H1 (cell line): ENCODE data around the gene FERMT2. TPM values are rescaled to one million over a fixed set of nuclear protein-coding genes. Genes with fewer than 3 reads are reported as not detected.

ENCODE experiments used
- CTCF ChIA-PET: fragments of 300-600 bp; sonication (Branson Sonifier 250); formaldehyde crosslinking; loops from one replicate; lab custom pipeline; 2021; ENCODE audit not compliant: partially characterized antibody; lab: Charles Lee
- POLR2A ChIA-PET: fragments of 300-600 bp; sonication (Branson Sonifier 250); formaldehyde crosslinking; loops from one replicate; lab custom pipeline; 2021; ENCODE audit warnings: inconsistent platforms; ENCODE audit not compliant: partially characterized antibody; lab: Charles Lee
- DNase-seq, 2 experiments: peaks; one replicate each; pipeline versions ENCODE4 v3.0.0 to v3.0.0-alpha.2; 2010 to 2022; ENCODE audit warnings: low spot score in 2 of 2, low read depth in 1 of 2, mixed read lengths in 1 of 2
- FAIRE-seq: peaks from 2 replicates; lab custom pipeline; 2011; peaks lifted over from hg19 to GRCh38; lab: Jason Lieb, UNC
- H2AFZ ChIP-seq: 2 replicates; pipeline ENCODE4 v1.8.1; 2012; ENCODE audit warnings: low read length, inconsistent platforms
- H2AK5ac ChIP-seq: 2 replicates; pipeline ENCODE4 v1.6.1; 2013; ENCODE audit warnings: low read depth, low read length
- H2BK120ac ChIP-seq: replicated peaks from 2 replicates; pipeline ENCODE3; 2013; ENCODE audit warnings: low read depth, low read length, inconsistent platforms
- H2BK12ac ChIP-seq: 2 replicates; pipeline ENCODE4 v1.6.1; 2013; ENCODE audit warnings: low read depth, low read length
- H2BK15ac ChIP-seq: 2 replicates; pipeline ENCODE4 v1.6.1; 2013; ENCODE audit warnings: low read length
- H2BK20ac ChIP-seq: 2 replicates; pipeline ENCODE4 v1.6.1; 2013; ENCODE audit warnings: low read length
- H2BK5ac ChIP-seq: 2 replicates; pipeline ENCODE4 v1.6.1; 2013; ENCODE audit warnings: low read depth, low read length
- H3K14ac ChIP-seq: 2 replicates; pipeline ENCODE4 v1.6.1; 2013; ENCODE audit warnings: inconsistent platforms; ENCODE audit not compliant: insufficient read length
- H3K18ac ChIP-seq: 2 replicates; pipeline ENCODE4 v1.6.1; 2013; ENCODE audit warnings: low read length; ENCODE audit errors: extremely low read depth
- H3K23ac ChIP-seq: 2 replicates; pipeline ENCODE4 v1.6.1; 2013; ENCODE audit warnings: inconsistent platforms; ENCODE audit not compliant: insufficient read length
- H3K23me2 ChIP-seq: 2 replicates; pipeline ENCODE4 v1.6.1; 2013; ENCODE audit warnings: low read depth, low read length
- H3K27ac ChIP-seq: 2 replicates; pipeline ENCODE4 v1.6.1; 2011; ENCODE audit warnings: low read depth, low read length, inconsistent platforms
- H3K27me3 ChIP-seq, 4 experiments: replicated peaks in 1 of 4; 1 replicate in 1 of 4; 2 replicates in 3 of 4; pipeline versions ENCODE4 v1.6.1 to v1.8.1; 2011 to 2013; ENCODE audit warnings: low read length in 3 of 4, mild to moderate bottlenecking in 3 of 4, inconsistent platforms in 2 of 4, mixed read lengths in 2 of 4, moderate library complexity in 1 of 4; ENCODE audit not compliant: control insufficient read depth in 3 of 4, insufficient read depth in 3 of 4; ENCODE audit errors: extremely low read depth in 1 of 4
- H3K36me3 ChIP-seq, 4 experiments: 2 replicates each; pipeline versions ENCODE4 v1.6.1 to v1.8.1; 2011 to 2013; ENCODE audit warnings: mild to moderate bottlenecking in 4 of 4, low read length in 3 of 4, moderate library complexity in 2 of 4, control low read depth in 1 of 4, inconsistent platforms in 1 of 4; ENCODE audit not compliant: insufficient read depth in 4 of 4, control insufficient read depth in 2 of 4
- H3K4ac ChIP-seq: replicated peaks from 2 replicates; pipeline ENCODE3; 2013; ENCODE audit warnings: low read length, low read depth, mixed read lengths, inconsistent platforms; ENCODE audit not compliant: insufficient read length
- H3K4me1 ChIP-seq, 4 experiments: replicated peaks in 1 of 4; 1 replicate in 1 of 4; 2 replicates in 3 of 4; pipeline versions ENCODE4 v1.6.1 to v1.8.1; 2011 to 2013; ENCODE audit warnings: low read length in 3 of 4, inconsistent platforms in 2 of 4, mixed read lengths in 1 of 4; ENCODE audit not compliant: insufficient read depth in 4 of 4, control insufficient read depth in 3 of 4
- H3K4me2 ChIP-seq, 2 experiments: 2 replicates each; pipeline versions ENCODE4 v1.6.1 to v1.8.1; 2011 to 2013; ENCODE audit warnings: low read depth in 2 of 2, low read length in 2 of 2, control low read depth in 1 of 2, inconsistent platforms in 1 of 2, mild to moderate bottlenecking in 1 of 2; ENCODE audit not compliant: insufficient read depth in 1 of 2
- H3K4me3 ChIP-seq, 4 experiments: fragments of 200-600, 300-600 bp in 1 of 4; sonication (generic), shearing (Covaris generic), sonication (Bioruptor Twin) in 1 of 4; 2 replicates each; pipeline versions ENCODE4 v1.5.1 to v1.8.1; 2011 to 2016; ENCODE audit warnings: low read length in 4 of 4, low read depth in 3 of 4, control low read depth in 2 of 4, inconsistent platforms in 2 of 4, mild to moderate bottlenecking in 2 of 4, mixed read lengths in 1 of 4, moderate library complexity in 1 of 4; ENCODE audit not compliant: insufficient read depth in 2 of 4; ENCODE audit errors: extremely low read depth in 1 of 4
- H3K56ac ChIP-seq: replicated peaks from 2 replicates; pipeline ENCODE3; 2013; ENCODE audit warnings: low read depth, mild to moderate bottlenecking, mixed read lengths, low read length, inconsistent platforms; ENCODE audit not compliant: insufficient read length
- H3K79me1 ChIP-seq: 2 replicates; pipeline ENCODE4 v1.6.1; 2013; ENCODE audit warnings: low read depth, low read length, control low read depth
- H3K79me2 ChIP-seq, 2 experiments: 2 replicates each; pipeline versions ENCODE4 v1.6.1 to v1.8.1; 2012 to 2013; ENCODE audit warnings: low read length in 2 of 2, mild to moderate bottlenecking in 2 of 2, inconsistent platforms in 1 of 2; ENCODE audit not compliant: insufficient read depth in 2 of 2, control insufficient read depth in 1 of 2
- H3K9ac ChIP-seq, 4 experiments: replicated peaks in 1 of 4; 1 replicate in 1 of 4; 2 replicates in 3 of 4; pipeline versions ENCODE4 v1.6.1 to v1.8.1; 2011 to 2013; ENCODE audit warnings: low read depth in 3 of 4, low read length in 3 of 4, control low read depth in 2 of 4, mild to moderate bottlenecking in 2 of 4, moderate library complexity in 2 of 4, inconsistent platforms in 1 of 4; ENCODE audit errors: extremely low read depth in 1 of 4
- H3K9me3 ChIP-seq, 2 experiments: 2 replicates each; pipeline versions ENCODE4 v1.6.1 to v1.8.1; 2012 to 2013; ENCODE audit warnings: mild to moderate bottlenecking in 2 of 2, moderate library complexity in 2 of 2, control low read depth in 1 of 2, inconsistent platforms in 1 of 2, low read depth in 1 of 2, low read length in 1 of 2, mixed read lengths in 1 of 2; ENCODE audit not compliant: insufficient read depth in 2 of 2
- H4K20me1 ChIP-seq, 2 experiments: replicated peaks in 1 of 2; 2 replicates each; pipeline versions ENCODE3 to v1.8.1; 2011 to 2013; ENCODE audit warnings: inconsistent platforms in 2 of 2, low read length in 2 of 2, mild to moderate bottlenecking in 1 of 2; ENCODE audit not compliant: insufficient read depth in 2 of 2, control insufficient read depth in 1 of 2
- H4K5ac ChIP-seq: 2 replicates; pipeline ENCODE4 v1.6.1; 2013; ENCODE audit warnings: low read length, low read depth, mixed read lengths, inconsistent platforms; ENCODE audit not compliant: insufficient read length
- H4K8ac ChIP-seq: 2 replicates; pipeline ENCODE4 v1.8.0; 2013; ENCODE audit warnings: mild to moderate bottlenecking, moderate library complexity, low read length, inconsistent platforms; ENCODE audit not compliant: insufficient read depth; ENCODE audit errors: extremely low read depth
- H4K91ac ChIP-seq: replicated peaks from 2 replicates; pipeline ENCODE3; 2013; ENCODE audit warnings: low read length, mixed read lengths, inconsistent platforms; ENCODE audit not compliant: insufficient read length
- ATF3 ChIP-seq: IDR thresholded peaks from 2 replicates; pipeline ENCODE4 v1.6.1; 2011; ENCODE audit warnings: low read depth, mild to moderate bottlenecking, low read length; ENCODE audit not compliant: insufficient read depth
- CBX8 ChIP-seq: fragments of 300-800, 300-1000 bp; sonication (generic); IDR thresholded peaks from 2 replicates; pipeline ENCODE4 v1.7.1; 2016; ENCODE audit warnings: low read depth, low read length, borderline replicate concordance
- CHD1 ChIP-seq: IDR thresholded peaks from 2 replicates; pipeline ENCODE4 v1.6.1; 2012; ENCODE audit warnings: low read depth, low read length, improper control_type of control experiment
- JUND ChIP-seq: IDR thresholded peaks from 2 replicates; pipeline ENCODE4 v1.6.1; 2011; ENCODE audit warnings: mild to moderate bottlenecking, improper control_type of control experiment, low read length
- POLR2A ChIP-seq, 2 experiments: IDR thresholded peaks; 1 replicate in 1 of 2; 2 replicates in 1 of 2; pipeline ENCODE4 v1.6.1; 2011; ENCODE audit warnings: low read depth in 2 of 2, low read length in 2 of 2, mild to moderate bottlenecking in 2 of 2; ENCODE audit errors: control extremely low read depth in 1 of 2
- RFX5 ChIP-seq: IDR thresholded peaks from 2 replicates; pipeline ENCODE4 v1.6.1; 2011; ENCODE audit warnings: low read depth, low read length, improper control_type of control experiment, borderline replicate concordance
- RNF2 ChIP-seq: fragments of 200-900, 300-1000 bp; sonication (generic); IDR thresholded peaks from 2 replicates; pipeline ENCODE4 v1.7.1; 2016; ENCODE audit warnings: borderline replicate concordance, low read depth, mild to moderate bottlenecking, antibody characterized with exemption, low read length; ENCODE audit not compliant: poor library complexity, severe bottlenecking; ENCODE audit errors: missing control alignments
- SP1 ChIP-seq: IDR thresholded peaks from 2 replicates; pipeline ENCODE4 v1.6.1; 2011; ENCODE audit warnings: low read depth, low read length
- TAF7 ChIP-seq: optimal IDR thresholded peaks from 2 replicates; pipeline ENCODE3; 2011; ENCODE audit warnings: low read depth, mild to moderate bottlenecking, inconsistent platforms, low read length, moderate library complexity, borderline replicate concordance
- TBP ChIP-seq: IDR thresholded peaks from 2 replicates; pipeline ENCODE4 v1.6.1; 2011; ENCODE audit warnings: low read depth, low read length, improper control_type of control experiment
- TCF12 ChIP-seq: IDR thresholded peaks from 2 replicates; pipeline ENCODE4 v1.6.1; 2011; ENCODE audit warnings: low read depth, mild to moderate bottlenecking, low read length
- TEAD4 ChIP-seq: IDR thresholded peaks from 2 replicates; pipeline ENCODE4 v1.6.1; 2012; ENCODE audit warnings: low read depth, low read length, inconsistent platforms, mixed read lengths
- USF2 ChIP-seq: IDR thresholded peaks from 2 replicates; pipeline ENCODE4 v1.6.1; 2011; ENCODE audit warnings: low read length, improper control_type of control experiment
- YY1 ChIP-seq: IDR thresholded peaks from 2 replicates; pipeline ENCODE4 v1.6.1; 2011; ENCODE audit warnings: low read depth, mild to moderate bottlenecking, low read length
- WGBS, 2 experiments: shearing (Covaris generic) in 1 of 2; methylation state at CpG; one replicate each; pipeline versions ENCODE4 v1.1.6 to v1.1.7; 2013 to 2015; ENCODE audit warnings: low lambda C conversion rate in 2 of 2, mixed read lengths in 2 of 2, inconsistent platforms in 1 of 2, low coverage in 1 of 2, missing lambda C conversion rate in 1 of 2; ENCODE audit not compliant: insufficient replicate concordance in 2 of 2, insufficient coverage in 1 of 2, insufficient read length in 1 of 2; ENCODE audit errors: extremely low coverage in 1 of 2, missing lambda C conversion rate in 1 of 2; 5-methylcytosine and 5-hydroxymethylcytosine counted together
- polyA plus RNA-seq, 7 experiments: library from polyadenylated mRNA; depleted of rRNA in 3 of 7; stranded (reverse) in 5 of 7; unstranded in 2 of 7; fragments of >200 nt in 5 of 7; fragments of 200-250 nt in 2 of 7; gene quantifications; 1 replicate in 5 of 7; 2 replicates in 1 of 7; 4 replicates in 1 of 7; pipeline versions ENCODE4 v1.2.1 to v1.2.3, GENCODE V29; 2011 to 2013; ENCODE audit warnings: missing spikeins in 2 of 7, mixed read lengths in 2 of 7
- total RNA-seq: library from RNA; stranded (reverse); fragmentation: NEBNext Ultra II Directional; extraction: Animal tissue kit (Norgen Biotek cat#: 25700); gene quantifications from 2 replicates; pipeline ENCODE4 v1.2.1, GENCODE V29; 2021

FERMT2 gene
- total and polyA plus RNA-seq, 2 of the 8 experiments (the other 6 are each of a cell fraction or from before 2014, with no cell fraction given): 53.3 to 142 TPM

GRCh38 chr14:52824462-52824861 is 126.4 kb downstream of the FERMT2 start:
- Histone ChIP-seq H4K20me1 (no peaks in the 10 kb centered on the region), H3K4me1 (no peaks in the 10 kb centered on the region; a peak in 1 of 7 replicates), H3K18ac (no peak overlapping the region), H3K4ac (no peak overlapping the region), H3K4me2 (no peak overlapping the region), H2BK5ac (no peak overlapping the region), H2BK15ac (no peak overlapping the region), H2BK20ac (no peak overlapping the region), H3K4me3 (no peak overlapping the region), H3K14ac (no peak overlapping the region), H3K79me1 (no peaks in the 10 kb centered on the region), H2BK120ac (no peak overlapping the region), H4K91ac (no peak overlapping the region), H3K9me3 (no peaks in the 10 kb centered on the region), H2BK12ac (no peak overlapping the region), H3K23me2 (no peaks in the 10 kb centered on the region), H3K23ac (no peak overlapping the region), H3K79me2 (no peaks in the 10 kb centered on the region), H3K56ac (no peak overlapping the region), H4K8ac (no peak overlapping the region), H4K5ac (no peak overlapping the region), H2AK5ac (no peak overlapping the region), H3K27me3 (no peaks in the 10 kb centered on the region), H2AFZ (no peak overlapping the region), H3K9ac (no peak overlapping the region), H3K36me3 (no peaks in the 10 kb centered on the region), H3K27ac (no peak overlapping the region)
- ChIA-PET CTCF (interaction anchor here (0.7 to 4.7 kb wide), 8 partner anchors 9 to 481 kb away, joined by 3 to 31 read pairs (median 4); no protein-coding TSS in a partner anchor), POLR2A (interaction anchor here (1.2 kb wide), 1 partner anchor 137 kb away, joined by 4 read pairs; no protein-coding TSS in a partner anchor)
- DNase-seq (no peak), FAIRE-seq (no peak)
- WGBS, 2 experiments: 93% methylated on average over 4 of the region's 4 CpGs; no CpG with 5 or more reads in 1 of the 2 experiments
- TF ChIP-seq TEAD4 (no peak), POLR2A (IDR thresholded peaks at IDR 0.05; ENCODE audit: control extremely low read depth in 1 of 2, low read depth in 2 of 2, low read length in 2 of 2) (no peak), TBP (no peak), JUND (no peak), CBX8 (no peak), RNF2 (no peak), YY1 (no peak), USF2 (no peak), ATF3 (no peak), TCF12 (no peak), TAF7 (no peak), RFX5 (no peak), CHD1 (no peak), SP1 (no peak)
